GM21381 (cell line): ENCODE results near the gene RERE.
"Not testable (repeated sequence)": the region's sequence is repeated elsewhere in the genome, so short reads cannot be mapped to it uniquely, and the experiment has no call there.

ENCODE experiments used
- ATAC-seq: cut with Tn5 transposase; IDR thresholded peaks from one replicate; pipeline ENCODE4 v1.9.1; 2021; ENCODE audit warnings: mild to moderate bottlenecking, moderate library complexity; ENCODE audit not compliant: unreplicated experiment

The RERE gene

GRCh38 chr1:8649027-8649426, 168.4 kb downstream of the RERE start:
- ATAC-seq = no peak

GRCh38 chr1:8646996-8647395, 170.4 kb downstream of the RERE start:
- no peak for ATAC-seq

GRCh38 chr1:8646189-8646588, 171.3 kb downstream of the RERE start:
- ATAC-seq = no peak

GRCh38 chr1:8643542-8644536, 173.6 kb downstream of the RERE start:
- peak; percentile 82 for ATAC-seq

GRCh38 chr1:8642114-8642513, 175.3 kb downstream of the RERE start:
- ATAC-seq = no peak

GRCh38 chr1:8641377-8641997, 176.0 kb downstream of the RERE start:
- ATAC-seq = no peak

GRCh38 chr1:8640950-8641349, 176.5 kb downstream of the RERE start:
- no peak for ATAC-seq

GRCh38 chr1:8639148-8639547, 178.3 kb downstream of the RERE start:
- ATAC-seq = no peak

- no peak for ATAC-seq
Observed at GRCh38 chr1:8633741-8634501, 183.5 kb downstream of the RERE start.

- ATAC-seq = no peak
Observed at GRCh38 chr1:8632102-8632501, 185.3 kb downstream of the RERE start.

GRCh38 chr1:8631163-8631562, 186.3 kb downstream of the RERE start:
- no peak for ATAC-seq

- peak; percentile 69 for ATAC-seq
Observed at GRCh38 chr1:8629241-8630091, 188.0 kb downstream of the RERE start.

- no peak for ATAC-seq
Observed at GRCh38 chr1:8628606-8629005, 188.8 kb downstream of the RERE start.

- ATAC-seq = no peak
Observed at GRCh38 chr1:8627728-8628127, 189.7 kb downstream of the RERE start.

- no peak for ATAC-seq
Observed at GRCh38 chr1:8625981-8626898, 191.2 kb downstream of the RERE start.

- ATAC-seq = no peak
Observed at GRCh38 chr1:8625491-8625890, 191.9 kb downstream of the RERE start.

- ATAC-seq = not testable (repeated sequence)
Observed at GRCh38 chr1:8623651-8624192, 193.7 kb downstream of the RERE start.

GRCh38 chr1:8621785-8622348, 195.6 kb downstream of the RERE start:
- ATAC-seq = not testable (repeated sequence)
